Trophoblast cell (in vitro differentiated cells and primary cell): ENCODE measurements around the gene KLHL12.
A peak's percentile ranks its signal among the peaks of the same experiment; 100 is the strongest.
"Not testable (repeated sequence)": the region's sequence is repeated elsewhere in the genome, so short reads cannot be mapped to it uniquely, and the experiment has no call there.

ENCODE experiments used
- DNase-seq, 2 donors: peaks; one replicate each; pipeline ENCODE4 v3.0.0-alpha.2; 2016
- H2AFZ ChIP-seq: 2 replicates; pipeline ENCODE4 v1.6.1; 2013; ENCODE audit warnings: low read length, moderate library complexity, mild to moderate bottlenecking; ENCODE audit not compliant: insufficient read depth, poor library complexity
- H2AK5ac ChIP-seq: 2 replicates; pipeline ENCODE4 v1.6.1; 2013; ENCODE audit warnings: mild to moderate bottlenecking, low read length
- H2BK120ac ChIP-seq: 2 replicates; pipeline ENCODE4 v1.6.1; 2013; ENCODE audit warnings: low read length, mild to moderate bottlenecking, moderate library complexity; ENCODE audit not compliant: insufficient read depth, poor library complexity
- H2BK12ac ChIP-seq: 2 replicates; pipeline ENCODE4 v1.6.1; 2013; ENCODE audit warnings: mild to moderate bottlenecking, low read length, moderate library complexity
- H2BK5ac ChIP-seq: 2 replicates; pipeline ENCODE4 v1.6.1; 2013; ENCODE audit warnings: low read length, low read depth, moderate library complexity, mild to moderate bottlenecking; ENCODE audit not compliant: poor library complexity
- H3K14ac ChIP-seq: 2 replicates; pipeline ENCODE4 v1.6.1; 2013; ENCODE audit warnings: mild to moderate bottlenecking, low read length
- H3K18ac ChIP-seq: 2 replicates; pipeline ENCODE4 v1.6.1; 2013; ENCODE audit warnings: mild to moderate bottlenecking, low read length
- H3K23ac ChIP-seq: 2 replicates; pipeline ENCODE4 v1.6.1; 2013; ENCODE audit warnings: low read length
- H3K27ac ChIP-seq: 2 replicates; pipeline ENCODE4 v1.5.1; 2013; ENCODE audit warnings: low read depth, mild to moderate bottlenecking, inconsistent platforms, low read length, moderate library complexity
- H3K27me3 ChIP-seq: 2 replicates; pipeline ENCODE4 v1.6.1; 2013; ENCODE audit warnings: inconsistent platforms, mild to moderate bottlenecking, low read length, moderate library complexity; ENCODE audit not compliant: insufficient read depth
- H3K36me3 ChIP-seq, 2 experiments: 1 replicate in 1 of 2; 2 replicates in 1 of 2; pipeline ENCODE4 v1.6.1; 2013; ENCODE audit warnings: low read length in 2 of 2, mild to moderate bottlenecking in 2 of 2, moderate library complexity in 1 of 2; ENCODE audit not compliant: insufficient read depth in 2 of 2, control insufficient read depth in 1 of 2
- H3K4ac ChIP-seq: 2 replicates; pipeline ENCODE4 v1.6.1; 2013; ENCODE audit warnings: low read depth, mild to moderate bottlenecking, low read length, moderate library complexity
- H3K4me1 ChIP-seq, 2 experiments: 1 replicate in 1 of 2; 2 replicates in 1 of 2; pipeline ENCODE4 v1.6.1; 2013; ENCODE audit warnings: low read length in 2 of 2, mild to moderate bottlenecking in 2 of 2, moderate library complexity in 1 of 2; ENCODE audit not compliant: insufficient read depth in 2 of 2, control insufficient read depth in 1 of 2
- H3K4me2 ChIP-seq: 2 replicates; pipeline ENCODE4 v1.6.1; 2013; ENCODE audit warnings: inconsistent platforms, mild to moderate bottlenecking, low read length, moderate library complexity
- H3K4me3 ChIP-seq: 2 replicates; pipeline ENCODE4 v1.5.1; 2013; ENCODE audit warnings: mild to moderate bottlenecking, low read depth, low read length, inconsistent platforms
- H3K79me1 ChIP-seq: one replicate; pipeline ENCODE4 v1.6.1; 2013; ENCODE audit warnings: low read length
- H3K79me2 ChIP-seq: 2 replicates; pipeline ENCODE4 v1.6.1; 2013; ENCODE audit warnings: low read length, mild to moderate bottlenecking; ENCODE audit not compliant: control insufficient read depth, insufficient read depth, poor library complexity
- H3K9ac ChIP-seq: 2 replicates; pipeline ENCODE4 v1.6.1; 2013; ENCODE audit warnings: mild to moderate bottlenecking, low read length
- H3K9me3 ChIP-seq: 2 replicates; pipeline ENCODE4 v1.6.1; 2013; ENCODE audit warnings: low read depth, mild to moderate bottlenecking, control low read depth, inconsistent platforms, low read length; ENCODE audit not compliant: insufficient read depth
- H4K12ac ChIP-seq: 2 replicates; pipeline ENCODE4 v1.6.1; 2013; ENCODE audit warnings: low read depth, mild to moderate bottlenecking, low read length, moderate library complexity
- H4K8ac ChIP-seq: 2 replicates; pipeline ENCODE4 v1.6.1; 2013; ENCODE audit warnings: low read depth, mild to moderate bottlenecking, low read length, moderate library complexity
- H4K91ac ChIP-seq: one replicate; pipeline ENCODE4 v1.6.1; 2013; ENCODE audit warnings: low read depth, mild to moderate bottlenecking, low read length, moderate library complexity
- WGBS: extraction: QIAGEN DNeasy Blood & Tissue Kit; methylation state at CpG from one replicate; pipeline ENCODE4 v1.1.7; 2013; ENCODE audit warnings: missing lambda C conversion rate; ENCODE audit not compliant: insufficient read length, insufficient coverage; ENCODE audit errors: extremely low coverage; 5-methylcytosine and 5-hydroxymethylcytosine counted together

KLHL12 gene

GRCh38 chr1:202903808-202904207 lies 23.2 kb downstream of the KLHL12 start:
- H3K14ac ChIP-seq, H3K79me2 ChIP-seq, H3K9me3 ChIP-seq, H2BK5ac ChIP-seq, DNase-seq, H3K9ac ChIP-seq, H2AK5ac ChIP-seq, H2BK12ac ChIP-seq, H3K79me1 ChIP-seq, H2BK120ac ChIP-seq, H4K12ac ChIP-seq, H2AFZ ChIP-seq, H3K4me3 ChIP-seq, H3K27me3 ChIP-seq, H3K4me1 ChIP-seq, H3K27ac ChIP-seq, H3K18ac ChIP-seq, H3K4ac ChIP-seq, H4K8ac ChIP-seq, H4K91ac ChIP-seq, H3K23ac ChIP-seq, H3K4me2 ChIP-seq: not testable (repeated sequence)
- H3K36me3 ChIP-seq = peaks cover 12 to 21% of the 10 kb centered on the region in 2 experiments
- no CpG with 5 or more reads among the region's 5 CpGs for WGBS

GRCh38 chr1:202901555-202901954 lies 25.5 kb downstream of the KLHL12 start:
- Histone ChIP-seq H2BK120ac (no peak overlapping the region), H3K27me3 (no peaks in the 10 kb centered on the region), H2AK5ac (no peak overlapping the region), H3K79me2 (no peaks in the 10 kb centered on the region), H2BK5ac (no peak overlapping the region), H3K36me3 (peaks cover 10 to 18% of the 10 kb centered on the region in 2 experiments), H3K9ac (no peak overlapping the region), H3K4me2 (no peak overlapping the region), H2AFZ (no peak overlapping the region), H2BK12ac (no peak overlapping the region), H3K18ac (no peak overlapping the region), H3K14ac (no peak overlapping the region), H3K23ac (no peak overlapping the region), H4K91ac (no peak overlapping the region), H3K4me1 (no peaks in the 10 kb centered on the region), H4K8ac (no peak overlapping the region), H3K27ac (no peak overlapping the region), H3K4me3 (no peak overlapping the region), H4K12ac (no peak overlapping the region), H3K9me3 (no peaks in the 10 kb centered on the region), H3K4ac (no peak overlapping the region), H3K79me1 (no peaks in the 10 kb centered on the region)
- WGBS = no CpG with 5 or more reads among the region's 4 CpGs
- DNase-seq = no peak

GRCh38 chr1:202892501-202892900 lies 34.5 kb downstream of the KLHL12 start:
- Histone ChIP-seq H2BK12ac (no peak overlapping the region), H4K8ac (no peak overlapping the region), H3K23ac (no peak overlapping the region), H2AK5ac (no peak overlapping the region), H3K36me3 (peaks cover 12 to 30% of the 10 kb centered on the region in 2 experiments), H3K4me3 (no peak overlapping the region), H3K9ac (no peak overlapping the region), H2BK120ac (no peak overlapping the region), H3K18ac (no peak overlapping the region), H3K4ac (no peak overlapping the region), H2AFZ (no peak overlapping the region), H4K91ac (no peak overlapping the region), H2BK5ac (no peak overlapping the region), H3K27ac (no peak overlapping the region), H3K9me3 (no peaks in the 10 kb centered on the region), H3K79me2 (peaks cover 6% of the 10 kb centered on the region), H3K4me2 (no peak overlapping the region), H3K27me3 (no peaks in the 10 kb centered on the region), H3K14ac (no peak overlapping the region), H3K4me1 (no peaks in the 10 kb centered on the region), H3K79me1 (peaks cover 9% of the 10 kb centered on the region), H4K12ac (no peak overlapping the region)
- WGBS = no CpG with 5 or more reads among the region's 7 CpGs
- peak; percentile 57 to 76 for DNase-seq

- WGBS = 100% methylated on average over 2 of the region's 4 CpGs
- Histone ChIP-seq H2BK12ac (no peak overlapping the region), H3K23ac (no peak overlapping the region), H3K36me3 (peaks cover 10 to 22% of the 10 kb centered on the region in 2 experiments), H2AFZ (no peak overlapping the region), H3K4ac (no peak overlapping the region), H3K4me3 (no peak overlapping the region), H3K4me1 (no peaks in the 10 kb centered on the region), H4K91ac (no peak overlapping the region), H3K4me2 (no peak overlapping the region), H3K27me3 (no peaks in the 10 kb centered on the region), H4K12ac (no peak overlapping the region), H3K27ac (no peak overlapping the region), H3K79me2 (peaks cover 6% of the 10 kb centered on the region), H3K79me1 (peaks cover 9% of the 10 kb centered on the region), H3K14ac (no peak overlapping the region), H2BK120ac (no peak overlapping the region), H3K9ac (no peak overlapping the region), H3K9me3 (no peaks in the 10 kb centered on the region), H2AK5ac (no peak overlapping the region), H2BK5ac (no peak overlapping the region), H3K18ac (no peak overlapping the region), H4K8ac (no peak overlapping the region)
- DNase-seq = no peak
These were observed 36.6 kb downstream of the KLHL12 start for GRCh38 chr1:202890392-202890791.
